Stromal cell of bone marrow (primary cell): ENCODE data around the gene FBXO42.

Source experiments
- DNase-seq: peaks from one replicate; pipeline ENCODE4 v3.0.0-alpha.2; 2012; ENCODE audit warnings: low read depth

Gene FBXO42

DNA sequence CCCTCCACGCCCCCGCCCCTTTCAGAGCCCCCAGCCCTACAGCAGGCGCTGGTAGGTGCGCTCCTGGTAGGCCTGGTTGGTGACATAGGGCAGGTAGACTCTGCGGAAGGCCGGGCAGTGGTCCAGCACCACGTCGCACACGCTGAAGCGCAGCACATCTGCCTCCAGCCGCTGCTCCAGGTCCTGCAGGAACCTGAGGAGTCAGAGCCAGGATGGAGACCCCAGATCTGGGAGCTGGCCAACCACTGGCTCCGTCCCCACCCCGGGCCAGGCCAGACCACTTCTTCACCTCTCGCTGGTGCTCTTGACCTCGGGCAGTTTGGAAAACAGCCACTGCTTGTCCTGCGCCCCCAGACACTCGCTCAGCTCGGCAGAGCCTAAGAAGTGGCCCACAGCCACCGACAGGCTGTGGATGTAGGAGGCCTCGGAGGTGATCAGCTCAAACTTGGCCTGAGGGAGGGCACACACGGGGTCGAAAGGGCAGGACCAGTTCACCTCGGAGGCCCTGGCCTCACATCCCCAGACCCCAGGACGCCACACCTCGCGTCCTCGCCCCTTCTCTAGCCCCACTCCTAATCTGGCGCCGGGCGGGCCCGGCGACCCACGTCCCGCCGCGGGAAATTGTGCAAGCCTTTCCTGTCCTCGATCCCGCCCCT, 146.3 kb downstream of the FBXO42 start:
- DNase-seq: no peak

GRCh38 chr1:16205334-16205671, 147.0 kb downstream of the FBXO42 start:
- DNase-seq: no peak

DNA sequence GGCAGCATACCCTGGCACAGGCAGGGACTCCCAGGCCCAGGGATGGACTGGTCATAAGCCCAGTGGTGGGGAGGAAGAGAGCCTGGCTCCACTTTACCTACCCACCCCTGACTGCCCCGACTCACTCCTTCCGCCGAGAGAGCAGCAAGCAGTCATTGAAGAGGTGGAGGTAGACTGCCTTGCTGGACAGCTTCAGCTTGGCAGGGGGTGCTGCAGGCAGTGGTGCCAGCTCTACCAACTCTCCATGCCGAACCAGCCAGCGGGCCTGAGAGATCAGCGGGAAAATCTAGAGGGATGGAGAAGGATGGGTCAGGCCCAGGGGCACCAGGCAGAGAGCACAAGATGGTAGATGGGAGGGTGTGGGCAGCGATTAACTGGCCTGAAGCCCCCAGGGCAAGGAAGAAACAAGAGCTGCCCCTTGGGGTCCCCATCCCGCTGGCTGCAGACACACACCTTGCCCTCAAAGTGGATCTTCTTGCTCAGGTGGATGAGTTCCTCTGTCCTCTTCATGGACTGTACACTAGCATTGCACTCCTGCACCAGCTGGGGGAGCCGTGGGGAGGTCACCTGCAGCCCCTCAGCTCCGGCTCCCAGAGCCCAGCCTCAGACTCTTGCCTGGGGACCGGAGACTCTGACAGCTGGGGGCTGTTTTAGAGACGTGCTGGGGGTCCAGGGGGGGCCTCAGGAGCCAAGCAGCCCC, 147.5 kb downstream of the FBXO42 start:
- no peak for DNase-seq

DNA sequence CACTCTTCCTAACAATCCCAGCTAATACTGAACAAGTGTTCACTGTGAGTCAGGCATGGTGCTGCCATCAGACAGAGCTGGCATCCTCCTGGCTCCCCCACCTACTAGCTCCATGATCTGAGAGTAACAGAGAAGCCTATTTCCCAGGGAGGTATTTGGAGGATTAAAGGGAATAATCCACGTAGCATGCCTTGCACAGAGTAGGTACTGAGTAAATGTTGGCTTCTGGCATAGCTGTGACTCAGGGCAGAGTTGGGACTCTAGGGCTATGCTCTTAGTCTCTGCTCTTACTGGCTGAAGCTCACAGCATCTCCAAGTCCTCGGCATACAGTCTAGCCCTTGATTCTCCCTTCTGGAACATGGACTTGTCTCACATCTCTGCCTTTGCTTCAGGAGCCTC, 148.1 kb downstream of the FBXO42 start:
- no peak for DNase-seq

- no peak for DNase-seq
These were observed 148.7 kb downstream of the FBXO42 start for GRCh38 chr1:16203550-16203949.

GRCh38 chr1:16202281-16203210, 149.7 kb downstream of the FBXO42 start:
- DNase-seq: no peak

GRCh38 chr1:16199700-16200099, 152.6 kb downstream of the FBXO42 start:
- no peak for DNase-seq

- no peak for DNase-seq
These were observed 153.2 kb downstream of the FBXO42 start for GRCh38 chr1:16199157-16199501.

DNA sequence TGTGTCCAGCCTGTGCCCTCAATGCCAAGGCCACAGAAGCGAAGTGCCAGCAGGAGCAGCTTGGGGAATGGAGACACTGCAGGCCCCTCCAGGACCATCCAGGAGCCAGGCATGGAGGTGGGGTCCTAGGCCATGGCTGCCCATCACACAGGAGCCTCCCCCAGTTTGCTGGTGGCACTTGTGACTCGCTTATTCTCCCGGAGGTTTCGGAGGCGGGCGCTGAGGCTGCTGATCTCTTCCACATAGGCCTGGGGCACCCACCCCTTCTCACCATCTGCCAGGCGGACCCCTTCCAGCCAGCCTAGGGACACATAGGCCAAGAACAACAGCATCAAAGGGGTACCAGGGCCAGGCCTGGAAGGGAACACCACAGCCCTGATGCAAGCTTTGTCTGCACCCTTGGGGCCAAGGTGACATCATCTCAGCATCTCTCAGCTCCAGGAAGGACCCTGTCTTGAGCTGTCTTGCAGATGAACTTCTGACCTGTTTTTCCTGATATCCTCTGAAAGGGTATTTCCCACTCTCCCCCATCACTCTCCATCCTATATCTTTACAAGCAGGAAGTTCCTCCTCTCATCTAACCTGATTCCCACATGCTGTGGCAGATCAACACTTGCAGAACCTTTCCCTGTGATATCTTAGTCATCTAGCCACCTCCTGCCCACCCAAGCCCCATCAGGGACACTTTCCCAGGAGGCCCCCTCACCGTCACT, 153.7 kb downstream of the FBXO42 start:
- DNase-seq: no peak

GRCh38 chr1:16196874-16197273, 155.4 kb downstream of the FBXO42 start:
- DNase-seq: no peak
